Psoas muscle (tissue), 8 donors: ENCODE measurements around the gene TOR2A. TPM values are rescaled to one million over a fixed set of nuclear protein-coding genes. Genes with fewer than 3 reads are reported as not detected.

ENCODE experiments used
- ATAC-seq, 4 donors: fragments of 200-7000 bp; cut with Tn5 transposase; one replicate each; pipeline ENCODE4 v1.9.1; 2020; ENCODE audit warnings: moderate library complexity in 3 of 4, mild to moderate bottlenecking in 2 of 4
- DNase-seq, 2 donors: peaks; one replicate each; pipeline ENCODE4 v3.0.0-alpha.2; 2020
- H3K27ac ChIP-seq: fragments of 200-600 bp; one replicate; pipeline ENCODE4 v1.8.0; 2022
- H3K27me3 ChIP-seq, 3 donors: fragments of 200-600 bp in 1 of 3; one replicate each; pipeline versions ENCODE4 v1.6.1 to v1.8.0; 2013 to 2022; ENCODE audit warnings: low read length in 2 of 3, mild to moderate bottlenecking in 2 of 3, moderate library complexity in 1 of 3; ENCODE audit not compliant: insufficient read depth in 3 of 3
- H3K36me3 ChIP-seq, 2 donors: fragments of 200-600 bp in 1 of 2; one replicate each; pipeline versions ENCODE4 v1.6.1 to v1.8.0; 2013 to 2022; ENCODE audit warnings: low read depth in 1 of 2, mild to moderate bottlenecking in 1 of 2, moderate library complexity in 1 of 2; ENCODE audit not compliant: insufficient read depth in 1 of 2
- H3K4me1 ChIP-seq: fragments of 200-600 bp; one replicate; pipeline ENCODE4 v1.8.0; 2022
- H3K4me3 ChIP-seq: fragments of 200-600 bp; one replicate; pipeline ENCODE4 v1.8.0; 2022; ENCODE audit warnings: mild to moderate bottlenecking
- H3K9me3 ChIP-seq: fragments of 200-600 bp; one replicate; pipeline ENCODE4 v1.8.0; 2022
- CTCF ChIP-seq: fragments of 200-600 bp; IDR thresholded peaks from one replicate; pipeline ENCODE4 v1.8.0; 2022; ENCODE audit warnings: antibody characterized with exemption
- WGBS, 3 donors: extraction: QIAGEN DNeasy Blood & Tissue Kit; methylation state at CpG; one replicate each; pipeline versions ENCODE4 v1.1.6 to v1.1.7; 2013; 5-methylcytosine and 5-hydroxymethylcytosine counted together
- intact Hi-C, 2 donors: fragments of 100-400 bp; cut with DNase I; formaldehyde crosslinking; loops; one replicate each; pipeline versions ENCODE4 v1.11.0 to v1.14.2; 2022
- polyA plus RNA-seq, 3 donors: library from polyadenylated mRNA; stranded (reverse); fragments of 200-250 nt; gene quantifications; one replicate each; pipeline ENCODE4 v1.2.3, GENCODE V29; 2013
- total RNA-seq, 4 donors: library from RNA; stranded (reverse); fragmentation: NEBNext Ultra II Directional in 2 of 4; extraction: Animal tissue kit (Norgen Biotek cat#: 25700) in 2 of 4; gene quantifications; one replicate each; pipeline versions ENCODE4 v1.2.1 to v1.2.4, GENCODE V29; 2021 to 2023
- donor health status: healthy with polysubstance abuse.
- donor health status: DM: no; HTN: no; CAD: no; lungs with moderate emphysema.
- donor health status: Bipolar disorder and iron deficiency.
- donor health status: healthy.
- donor health status: DM: yes; HTN: yes; CAD: no.
- donor health status: DM: no; HTN: no; CAD: no.
- donor health status: DM: no; HTN: no; CAD: no.
- donor health status: DM: yes; HTN: yes; CAD: no.

TOR2A gene
- total and polyA plus RNA-seq, 7 donors: 2.8 to 6.9 (median 4.6) TPM

DNA sequence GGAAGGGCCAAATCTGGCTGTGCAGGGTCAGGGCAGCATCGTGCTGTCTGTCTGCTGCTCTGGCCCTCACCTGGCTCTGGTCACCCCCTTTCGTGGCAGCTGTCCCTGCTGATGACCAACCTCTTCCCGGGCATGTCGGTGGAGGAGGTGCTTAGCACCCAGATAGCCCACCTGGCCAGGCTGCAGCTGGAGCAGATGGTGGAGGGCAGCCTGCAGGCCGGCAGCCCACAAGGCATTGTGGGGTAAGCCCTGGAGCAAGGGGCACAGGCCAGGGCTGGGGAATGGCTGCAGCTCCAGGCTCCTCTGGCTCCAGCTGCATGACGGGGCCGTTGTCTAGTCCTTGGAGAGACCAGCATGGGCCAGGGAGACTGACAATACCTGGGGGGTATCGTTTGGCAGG lies 8.2 kb downstream of the TOR2A start:
- Histone ChIP-seq H3K9me3 (no peaks in the 10 kb centered on the region), H3K4me3 (no peak overlapping the region), H3K27me3 (no peaks in the 10 kb centered on the region), H3K27ac (no peak overlapping the region), H3K36me3 (peaks cover 0 to 13% of the 10 kb centered on the region in 2 donors), H3K4me1 (no peaks in the 10 kb centered on the region)
- no peak for ATAC-seq
- intact Hi-C loops: no loop called here
- 70 to 74% (median 73%) methylated on average over 8 of the region's 8 CpGs for WGBS, 3 donors
- no peak for TF ChIP-seq CTCF
- DNase-seq: no peak

- intact Hi-C loops: no loop called here
- 36 to 43% (median 36%) methylated on average over 23 of the region's 23 CpGs for WGBS, 3 donors
- Histone ChIP-seq H3K4me1 (no peaks in the 10 kb centered on the region), H3K4me3 (no peak overlapping the region), H3K27ac (no peak overlapping the region), H3K36me3 (no peaks in the 10 kb centered on the region), H3K9me3 (no peaks in the 10 kb centered on the region), H3K27me3 (no peaks in the 10 kb centered on the region)
- peak in 1 of 2 donors; percentile 55 for DNase-seq
- peak in 1 of 4 donors; percentile 36 for ATAC-seq
- no peak for TF ChIP-seq CTCF
These were observed 11.1 kb downstream of the TOR2A start for GRCh38 chr9:127724012-127724411.

DNA sequence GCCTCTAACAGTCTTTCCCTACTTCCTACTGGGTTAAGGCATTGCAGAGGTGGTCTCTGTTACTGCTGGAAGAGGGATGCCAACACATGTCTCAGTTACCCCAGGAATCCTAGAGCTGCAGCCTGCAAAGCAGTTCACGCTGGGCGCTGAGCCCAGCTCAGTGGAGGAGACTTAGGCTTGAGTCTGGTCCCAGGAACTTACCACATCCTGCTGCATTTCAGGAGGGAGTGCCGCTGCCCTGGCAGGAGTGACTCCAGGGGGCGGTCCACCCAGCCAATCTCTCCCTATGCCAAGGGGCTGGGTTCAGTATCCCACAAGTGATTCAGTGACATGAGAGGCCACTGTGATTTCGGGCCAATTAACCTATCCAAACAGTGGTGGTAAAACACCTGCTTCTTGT lies 11.7 kb downstream of the TOR2A start:
- H3K4me1 ChIP-seq: no peaks in the 10 kb centered on the region
- DNase-seq (no peak), ATAC-seq (no peak)
- no peaks in the 10 kb centered on the region for H3K9me3 ChIP-seq
- intact Hi-C loops: no loop called here
- TF ChIP-seq CTCF: no peak
- WGBS, 3 donors: 69 to 83% (median 81%) methylated on average over 5 of the region's 5 CpGs
- no peaks in the 10 kb centered on the region for H3K27me3 ChIP-seq
- H3K27ac ChIP-seq: no peak overlapping the region
- H3K4me3 ChIP-seq: no peak overlapping the region
- no peaks in the 10 kb centered on the region for H3K36me3 ChIP-seq

DNA sequence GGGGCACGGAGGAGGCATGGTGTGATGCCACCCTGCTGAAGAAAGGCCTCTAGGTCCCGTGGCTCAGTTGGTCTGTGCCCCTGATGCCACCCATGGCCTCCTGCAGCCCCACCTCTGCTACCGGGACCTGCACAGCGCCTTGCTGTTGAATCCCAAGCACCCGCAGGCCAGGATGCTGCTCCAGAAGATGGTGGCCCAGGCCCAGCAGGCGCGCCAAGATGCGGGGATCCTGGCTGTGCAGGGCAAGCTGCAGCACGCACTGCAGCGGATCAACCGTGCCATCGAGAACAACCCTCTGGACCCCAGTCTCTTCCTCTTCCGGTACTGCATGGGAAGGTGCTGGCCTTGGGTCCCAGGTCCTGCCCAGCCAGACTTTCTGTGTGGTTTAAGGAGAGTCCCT lies 12.1 kb downstream of the TOR2A start:
- no peaks in the 10 kb centered on the region for H3K9me3 ChIP-seq
- H3K36me3 ChIP-seq: no peaks in the 10 kb centered on the region
- H3K4me3 ChIP-seq: no peak overlapping the region
- intact Hi-C loops: no loop called here
- WGBS, 3 donors: 96 to 97% (median 97%) methylated on average over 11 to 13 of the region's 13 CpGs
- ATAC-seq (no peak), DNase-seq (no peak)
- TF ChIP-seq CTCF: no peak
- H3K4me1 ChIP-seq: no peaks in the 10 kb centered on the region
- no peaks in the 10 kb centered on the region for H3K27me3 ChIP-seq
- H3K27ac ChIP-seq: no peak overlapping the region

GRCh38 chr9:127722055-127722745 lies 12.9 kb downstream of the TOR2A start:
- intact Hi-C loops: no loop called here
- WGBS, 3 donors: 74 to 83% (median 75%) methylated on average over 12 of the region's 12 CpGs
- Histone ChIP-seq H3K4me1 (no peaks in the 10 kb centered on the region), H3K27me3 (no peaks in the 10 kb centered on the region), H3K4me3 (no peak overlapping the region), H3K9me3 (no peaks in the 10 kb centered on the region), H3K36me3 (no peaks in the 10 kb centered on the region), H3K27ac (no peak overlapping the region)
- DNase-seq (no peak), ATAC-seq (no peak)
- TF ChIP-seq CTCF: no peak
